Small intestine (tissue), 7 donors: ENCODE data around the gene TBC1D14. TPM values are rescaled to one million over a fixed set of nuclear protein-coding genes. Genes with fewer than 3 reads are reported as not detected.

Source experiments
- DNase-seq, 2 donors: peaks; one replicate each; pipeline versions ENCODE4 v3.0.0 to v3.0.0-alpha.2; 2013
- FAIRE-seq: peaks from 2 replicates; lab custom pipeline; 2012; peaks lifted over from hg19 to GRCh38; lab: Jason Lieb, UNC
- H3K27ac ChIP-seq, 3 donors: one replicate each; pipeline ENCODE4 v1.5.1; 2013; ENCODE audit warnings: low read length in 2 of 3, mild to moderate bottlenecking in 2 of 3, control low read depth in 1 of 3, inconsistent platforms in 1 of 3, low read depth in 1 of 3, moderate library complexity in 1 of 3
- H3K27me3 ChIP-seq, 3 donors: one replicate each; pipeline ENCODE4 v1.6.1; 2013; ENCODE audit warnings: low read length in 3 of 3, inconsistent platforms in 1 of 3; ENCODE audit not compliant: control insufficient read depth in 3 of 3, insufficient read depth in 3 of 3
- H3K36me3 ChIP-seq, 3 donors: one replicate each; pipeline ENCODE4 v1.6.1; 2013; ENCODE audit warnings: low read length in 3 of 3, inconsistent platforms in 1 of 3, low read depth in 1 of 3, mild to moderate bottlenecking in 1 of 3, moderate library complexity in 1 of 3; ENCODE audit not compliant: control insufficient read depth in 3 of 3, insufficient read depth in 2 of 3
- H3K4me1 ChIP-seq, 3 donors: one replicate each; pipeline ENCODE4 v1.6.1; 2013; ENCODE audit warnings: low read length in 2 of 3, inconsistent platforms in 1 of 3, low read depth in 1 of 3, mild to moderate bottlenecking in 1 of 3, moderate library complexity in 1 of 3; ENCODE audit not compliant: control insufficient read depth in 3 of 3, insufficient read depth in 2 of 3
- H3K4me3 ChIP-seq, 3 donors: one replicate each; pipeline ENCODE4 v1.5.1; 2013; ENCODE audit warnings: low read length in 3 of 3, control low read depth in 1 of 3, inconsistent platforms in 1 of 3, low read depth in 1 of 3, mild to moderate bottlenecking in 1 of 3, moderate library complexity in 1 of 3
- H3K9me3 ChIP-seq, 2 donors: one replicate each; pipeline ENCODE4 v1.6.1; 2013; ENCODE audit warnings: low read depth in 1 of 2, low read length in 1 of 2; ENCODE audit not compliant: control insufficient read depth in 2 of 2, insufficient read depth in 1 of 2
- WGBS, 3 donors: extraction: QIAGEN DNeasy Blood & Tissue Kit; methylation state at CpG; one replicate each; pipeline ENCODE4 v1.1.7; 2013; 5-methylcytosine and 5-hydroxymethylcytosine counted together
- polyA plus RNA-seq, 4 donors: library from polyadenylated mRNA; stranded (reverse) in 3 of 4; unstranded in 1 of 4; fragments of 200-250 nt in 3 of 4; fragments of 120-200 nt in 1 of 4; gene quantifications; one replicate each; pipeline versions ENCODE4 v1.2.1 to v1.2.3, GENCODE V29; 2013
- donor health status: healthy with polysubstance abuse.
- donor health status: control.
- donor health status: control.
- donor health status: Bipolar disorder and iron deficiency.
- donor health status: healthy.

The TBC1D14 gene
- polyA plus RNA-seq, 4 donors: 16.8 to 57.8 (median 25.2) TPM

DNA sequence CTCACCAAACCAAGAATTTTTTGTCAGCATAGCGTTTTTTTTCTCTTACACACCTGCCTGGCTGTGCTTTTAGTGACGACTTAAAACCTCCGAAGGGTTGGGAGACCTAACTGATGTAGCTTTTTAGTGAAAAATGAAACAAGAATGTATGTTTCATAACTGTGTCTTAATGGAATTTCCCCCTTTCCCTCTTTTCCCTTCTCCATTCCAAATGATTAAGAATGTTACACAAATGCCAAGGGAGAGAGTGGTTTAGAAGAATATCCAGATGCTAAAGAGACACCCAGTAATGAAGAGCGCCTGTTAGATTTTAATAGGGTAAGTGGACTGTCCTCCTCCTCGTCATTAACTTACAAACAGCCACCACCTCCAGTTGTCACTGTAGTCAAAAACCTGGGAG lies 33.2 kb upstream of the TBC1D14 start:
- 90 to 95% (median 92%) methylated on average over 5 of the region's 5 CpGs for WGBS, 3 donors
- Histone ChIP-seq H3K4me3 (no peak overlapping the region), H3K36me3 (peaks cover 23 to 74% (median 27%) of the 10 kb centered on the region in 3 donors), H3K4me1 (no peaks in the 10 kb centered on the region), H3K9me3 (no peaks in the 10 kb centered on the region), H3K27ac (no peak overlapping the region), H3K27me3 (no peaks in the 10 kb centered on the region)
- FAIRE-seq: no peak
- no peak for DNase-seq

DNA sequence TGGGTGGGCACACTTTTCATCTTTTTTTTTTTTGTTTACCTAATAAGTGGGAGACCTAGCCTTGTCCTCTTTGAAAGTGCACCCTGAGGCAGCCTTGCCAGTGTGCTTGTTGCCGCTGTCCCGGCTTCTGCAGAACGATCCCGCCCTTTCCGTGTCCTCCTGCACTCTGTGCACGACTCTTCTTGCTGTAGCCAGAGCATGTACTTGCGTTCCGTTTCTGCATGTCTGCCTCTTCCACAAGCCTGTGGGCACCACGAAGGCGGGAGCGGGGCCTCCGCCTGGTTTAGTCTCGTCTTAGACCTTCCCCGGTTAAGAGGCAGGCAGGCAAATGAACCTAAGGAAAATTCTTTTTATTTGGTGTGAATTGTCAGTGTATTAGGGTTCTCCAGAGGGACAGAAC lies 32.6 kb upstream of the TBC1D14 start:
- Histone ChIP-seq H3K4me3 (no peak overlapping the region), H3K27ac (no peak overlapping the region), H3K27me3 (no peaks in the 10 kb centered on the region), H3K9me3 (no peaks in the 10 kb centered on the region), H3K36me3 (peaks cover 20 to 76% (median 27%) of the 10 kb centered on the region in 3 donors), H3K4me1 (no peaks in the 10 kb centered on the region)
- 92 to 96% (median 95%) methylated on average over 14 of the region's 14 CpGs for WGBS, 3 donors
- no peak for FAIRE-seq
- no peak for DNase-seq

DNA sequence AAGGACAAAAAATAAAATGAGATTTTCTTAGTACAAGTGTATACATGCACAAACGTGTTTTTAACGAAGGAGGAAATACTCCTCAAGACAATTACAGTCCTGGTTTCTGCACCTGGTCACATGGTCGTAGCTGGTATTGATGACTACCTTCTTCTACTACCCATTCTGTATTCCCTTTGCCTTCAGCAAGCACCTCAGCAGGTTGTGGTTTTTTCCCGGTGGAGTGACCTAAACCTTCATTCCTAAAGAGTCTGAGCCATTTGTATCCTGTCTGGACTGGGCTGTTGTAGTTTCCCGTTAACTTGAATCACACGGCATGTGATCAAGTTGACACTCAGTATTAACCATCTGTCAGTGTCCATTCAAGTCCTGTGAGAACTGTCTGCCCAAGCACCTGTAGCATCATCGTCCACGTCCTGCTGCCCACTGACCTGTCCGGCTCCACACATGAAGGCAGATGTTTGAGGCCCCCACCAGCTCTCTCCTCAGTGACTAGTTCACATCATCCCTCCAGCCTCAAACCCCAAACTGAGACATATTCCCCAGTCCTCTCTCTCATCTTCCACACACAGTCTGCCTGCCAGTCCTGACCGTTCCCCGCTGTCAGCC lies 31.1 kb upstream of the TBC1D14 start:
- DNase-seq (no peak), FAIRE-seq (no peak)
- Histone ChIP-seq H3K4me3 (no peak overlapping the region), H3K27ac (no peak overlapping the region), H3K4me1 (no peaks in the 10 kb centered on the region), H3K27me3 (no peaks in the 10 kb centered on the region), H3K36me3 (peaks cover 13 to 71% (median 27%) of the 10 kb centered on the region in 3 donors), H3K9me3 (no peaks in the 10 kb centered on the region)
- 74 to 83% (median 76%) methylated on average over 11 of the region's 11 CpGs for WGBS, 3 donors

DNA sequence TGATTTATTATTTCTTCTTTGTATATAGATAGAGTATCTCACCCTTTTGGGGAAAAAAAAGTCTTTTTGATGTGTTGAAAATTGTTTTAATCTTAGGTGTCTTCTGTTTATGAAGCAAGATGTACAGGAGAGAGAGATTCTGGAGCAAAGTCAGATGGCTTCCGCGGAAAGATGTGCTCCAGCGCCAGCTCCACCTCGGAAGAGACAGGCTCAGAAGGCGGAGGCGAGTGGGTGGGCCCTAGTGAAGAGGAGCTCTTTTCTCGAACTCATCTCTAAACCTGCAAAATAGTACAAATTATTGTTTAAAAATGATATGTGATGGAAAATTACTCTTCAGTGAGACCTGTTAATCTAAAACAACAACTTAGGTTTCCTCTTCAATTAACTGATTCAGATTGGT lies 28.9 kb upstream of the TBC1D14 start:
- DNase-seq: no peak
- H3K36me3 ChIP-seq: peaks cover 8 to 51% (median 26%) of the 10 kb centered on the region in 3 donors

DNA sequence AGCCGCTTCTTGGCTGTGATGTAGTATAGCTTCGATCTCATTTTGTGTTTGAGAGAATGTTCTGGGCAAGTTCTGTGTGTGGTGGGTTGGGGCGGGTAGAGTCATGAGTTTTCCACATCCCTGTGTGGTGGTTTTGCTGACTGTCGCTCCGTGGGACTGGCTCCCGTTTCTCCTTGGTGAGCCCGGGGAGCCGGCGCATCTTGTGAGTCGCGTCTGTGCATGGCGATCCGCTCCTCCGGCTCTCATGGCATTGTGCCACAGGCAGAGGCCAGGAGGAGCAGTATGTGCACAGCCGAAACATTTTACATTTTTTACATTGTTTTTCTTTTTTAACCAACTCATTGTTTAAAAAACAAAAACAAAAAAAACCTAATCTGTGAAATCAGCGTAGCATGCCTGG lies 27.7 kb upstream of the TBC1D14 start:
- no peak overlapping the region for H3K4me3 ChIP-seq
- no peak overlapping the region for H3K27ac ChIP-seq
- H3K9me3 ChIP-seq: no peaks in the 10 kb centered on the region
- no peak for DNase-seq
- no peak for FAIRE-seq
- H3K36me3 ChIP-seq: peaks cover 8 to 44% (median 20%) of the 10 kb centered on the region in 3 donors
- no peaks in the 10 kb centered on the region for H3K27me3 ChIP-seq
- no peaks in the 10 kb centered on the region for H3K4me1 ChIP-seq
- 91 to 92% (median 92%) methylated on average over 16 of the region's 16 CpGs for WGBS, 3 donors

More for the DNA sequence above, 28.9 kb upstream of the TBC1D14 start:
- no peak overlapping the region for H3K27ac ChIP-seq
- no peak overlapping the region for H3K4me3 ChIP-seq
- H3K27me3 ChIP-seq: no peaks in the 10 kb centered on the region
- FAIRE-seq: no peak
- H3K9me3 ChIP-seq: no peaks in the 10 kb centered on the region
- no peaks in the 10 kb centered on the region for H3K4me1 ChIP-seq
- WGBS, 3 donors: 92 to 95% (median 93%) methylated on average over 7 of the region's 7 CpGs

DNA sequence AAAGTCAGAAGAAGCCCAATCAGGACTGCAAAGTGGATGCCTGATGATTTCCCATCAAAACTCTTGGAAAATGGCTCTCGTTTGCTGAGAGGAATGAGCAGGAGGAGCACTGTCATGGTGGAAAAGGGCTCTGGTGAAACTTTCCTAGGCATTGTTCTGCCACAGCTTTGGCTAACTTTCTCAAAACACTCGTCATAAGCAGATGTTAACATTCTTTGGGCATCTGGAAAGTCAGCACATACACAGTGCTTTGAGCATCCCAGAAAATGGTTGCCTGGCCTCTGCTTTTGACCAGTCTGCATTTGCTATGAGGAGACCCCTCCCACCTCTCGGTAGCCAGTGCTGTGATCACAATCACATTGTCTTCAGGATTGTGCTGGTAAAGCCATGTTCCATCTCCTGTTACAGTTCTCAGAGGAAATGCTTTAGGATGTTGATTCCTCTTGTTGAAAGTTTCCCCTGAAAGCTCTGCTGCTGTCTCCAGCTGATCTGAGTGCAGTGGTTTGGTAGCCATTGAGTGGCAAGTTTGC lies 25.2 kb upstream of the TBC1D14 start:
- FAIRE-seq (no peak), DNase-seq (no peak)
- no peaks in the 10 kb centered on the region for H3K9me3 ChIP-seq
- no peak overlapping the region for H3K4me3 ChIP-seq
- H3K4me1 ChIP-seq: no peaks in the 10 kb centered on the region
- no peaks in the 10 kb centered on the region for H3K27me3 ChIP-seq
- peaks cover 0 to 24% (median 11%) of the 10 kb centered on the region in 3 donors for H3K36me3 ChIP-seq
- WGBS, 3 donors: 77 to 87% (median 84%) methylated on average over 3 of the region's 3 CpGs
- no peak overlapping the region for H3K27ac ChIP-seq

DNA sequence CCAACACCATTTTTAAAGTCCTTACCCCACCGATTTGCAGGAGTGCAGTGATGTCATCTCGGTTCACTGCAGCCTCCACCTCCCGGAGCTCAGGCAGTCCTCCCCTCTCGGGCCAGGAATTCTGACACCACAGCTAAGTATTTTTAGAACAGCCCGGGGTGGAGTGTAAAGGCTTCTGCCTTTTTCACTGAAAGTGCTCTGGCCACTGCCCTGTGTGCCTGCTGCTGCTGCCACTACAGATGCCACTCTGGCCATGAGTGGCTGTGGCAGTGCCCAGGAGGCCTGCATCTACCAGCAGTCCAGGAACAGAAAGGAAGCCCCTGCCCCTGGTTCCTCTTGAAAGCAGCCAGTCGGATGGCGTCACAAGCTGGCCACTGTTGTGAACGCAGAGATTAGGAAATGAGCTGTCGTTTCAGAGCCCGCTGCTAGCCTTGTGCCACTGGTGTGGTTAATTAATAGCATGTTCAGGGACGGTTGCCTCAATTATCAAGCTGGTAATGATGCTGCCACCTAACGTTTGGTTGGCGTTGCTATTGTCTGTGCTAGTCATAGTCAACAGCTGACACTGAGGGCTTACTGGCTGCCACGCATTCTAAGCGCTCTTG lies 23.6 kb upstream of the TBC1D14 start:
- H3K9me3 ChIP-seq: peaks cover 0 to 11% of the 10 kb centered on the region in 2 donors
- peak; percentile 49 to 86 for DNase-seq
- H3K4me3 ChIP-seq: no peak overlapping the region
- no peak for FAIRE-seq
- peaks cover 0 to 14% (median 11%) of the 10 kb centered on the region in 3 donors for H3K36me3 ChIP-seq
- 25 to 39% (median 29%) methylated on average over 15 of the region's 15 CpGs for WGBS, 3 donors
- no peaks in the 10 kb centered on the region for H3K27me3 ChIP-seq
- H3K4me1 ChIP-seq: no peaks in the 10 kb centered on the region
- H3K27ac ChIP-seq: peak overlapping the region in 1 of 3 donors; percentile 9

DNA sequence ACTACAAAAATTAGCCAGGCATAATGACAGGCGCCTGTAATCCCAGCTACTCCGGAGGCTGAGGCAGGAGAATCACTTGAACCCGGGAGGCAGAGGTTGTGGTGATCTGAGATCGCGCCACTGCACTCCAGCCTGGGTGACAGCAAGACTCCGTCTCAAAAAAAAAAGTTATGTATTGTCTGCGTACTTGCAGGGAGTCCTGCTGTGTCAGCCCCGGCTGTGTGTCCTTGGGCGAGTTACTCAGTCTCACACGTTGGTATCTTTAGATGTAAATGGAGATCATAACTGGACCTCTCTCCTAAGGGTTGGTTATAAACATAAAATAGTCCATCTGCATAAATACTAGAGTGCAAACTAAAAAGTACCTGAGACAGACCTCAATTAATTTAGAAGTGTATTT lies 22.7 kb upstream of the TBC1D14 start:
- peaks cover 0 to 11% of the 10 kb centered on the region in 2 donors for H3K9me3 ChIP-seq
- no peak overlapping the region for H3K27ac ChIP-seq
- H3K36me3 ChIP-seq: peaks cover 0 to 7% (median 6%) of the 10 kb centered on the region in 3 donors
- no peak overlapping the region for H3K4me3 ChIP-seq
- H3K27me3 ChIP-seq: no peaks in the 10 kb centered on the region
- peaks cover 0 to 6% (median 2%) of the 10 kb centered on the region in 3 donors for H3K4me1 ChIP-seq
- FAIRE-seq (no peak), DNase-seq (no peak)
- WGBS, 3 donors: 62 to 82% (median 79%) methylated on average over 10 of the region's 10 CpGs
